ENCODE results near the gene CCDC183. TPM values are rescaled to one million over a fixed set of nuclear protein-coding genes. Genes with fewer than 3 reads are reported as not detected.

Gene CCDC183
- total RNA-seq, 1 experiment from 2014 or later, result 1.1 TPM

GRCh38 chr9:136756134-136756438 lies 40.1 kb upstream of the CCDC183 start:
- no peak overlapping the region for H2AFZ ChIP-seq (ENCODE audit: low read length)
- H3K79me2 ChIP-seq (ENCODE audit: insufficient read depth, low read length), result no peaks in the 10 kb centered on the region
- no peak overlapping the region for H3K18ac ChIP-seq (ENCODE audit: insufficient read length, low read depth, low read length)
- no peaks in the 10 kb centered on the region for H3K27me3 ChIP-seq (ENCODE audit: insufficient read depth, low read length)
- H4K8ac ChIP-seq (replicated peaks; ENCODE audit: insufficient read length, low read depth, low read length), result no peak overlapping the region
- Mint-ChIP-seq H3K4me3 (no peak overlapping the region), H3K36me3 (ENCODE audit: insufficient read depth in 1 of 3, low read depth in 3 of 3) (peaks cover 2 to 15% (median 2%) of the 10 kb centered on the region in 3 experiments; a peak in 6 of 7 replicates), H3K4me1 (peaks cover 8 to 12% of the 10 kb centered on the region in 2 experiments; a peak in 3 of 4 replicates), H3K9me3 (peaks cover 20 to 22% of the 10 kb centered on the region in 2 experiments), H3K27ac (no peak overlapping the region), H3K27me3 (ENCODE audit: low read depth) (peaks cover 15% of the 10 kb centered on the region)
- no peak overlapping the region for H3K4me2 ChIP-seq (ENCODE audit: insufficient read depth, insufficient read length, low read length)
- WGBS (ENCODE audit: extremely low coverage, insufficient read length, low lambda C conversion rate), result no CpG with 5 or more reads among the region's 4 CpGs
- H3K4me1 ChIP-seq (ENCODE audit: insufficient read depth, low read length), result no peaks in the 10 kb centered on the region
- no peak overlapping the region for H3K9ac ChIP-seq (ENCODE audit: extremely low read depth, insufficient read length, low read length)
- no peak overlapping the region for H3K14ac ChIP-seq (ENCODE audit: insufficient read depth, low read length)
- no peak overlapping the region for H4K5ac ChIP-seq (ENCODE audit: insufficient read length, low read depth, low read length)
- no peaks in the 10 kb centered on the region for H3K9me3 ChIP-seq (ENCODE audit: control insufficient read depth, low read depth, low read length)
- TF ChIP-seq, protein P1, sequence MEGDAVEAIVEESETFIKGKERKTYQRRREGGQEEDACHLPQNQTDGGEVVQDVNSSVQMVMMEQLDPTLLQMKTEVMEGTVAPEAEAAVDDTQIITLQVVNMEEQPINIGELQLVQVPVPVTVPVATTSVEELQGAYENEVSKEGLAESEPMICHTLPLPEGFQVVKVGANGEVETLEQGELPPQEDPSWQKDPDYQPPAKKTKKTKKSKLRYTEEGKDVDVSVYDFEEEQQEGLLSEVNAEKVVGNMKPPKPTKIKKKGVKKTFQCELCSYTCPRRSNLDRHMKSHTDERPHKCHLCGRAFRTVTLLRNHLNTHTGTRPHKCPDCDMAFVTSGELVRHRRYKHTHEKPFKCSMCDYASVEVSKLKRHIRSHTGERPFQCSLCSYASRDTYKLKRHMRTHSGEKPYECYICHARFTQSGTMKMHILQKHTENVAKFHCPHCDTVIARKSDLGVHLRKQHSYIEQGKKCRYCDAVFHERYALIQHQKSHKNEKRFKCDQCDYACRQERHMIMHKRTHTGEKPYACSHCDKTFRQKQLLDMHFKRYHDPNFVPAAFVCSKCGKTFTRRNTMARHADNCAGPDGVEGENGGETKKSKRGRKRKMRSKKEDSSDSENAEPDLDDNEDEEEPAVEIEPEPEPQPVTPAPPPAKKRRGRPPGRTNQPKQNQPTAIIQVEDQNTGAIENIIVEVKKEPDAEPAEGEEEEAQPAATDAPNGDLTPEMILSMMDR (conservative IDR thresholded peaks at IDR 0.05), result no peak
- H3T11ph ChIP-seq (ENCODE audit: low read length), result no peak overlapping the region
- no peak overlapping the region for H3K56ac ChIP-seq (ENCODE audit: insufficient read length, low read depth, low read length)
- no peaks in the 10 kb centered on the region for H3K79me1 ChIP-seq (ENCODE audit: insufficient read depth, low read depth, low read length, poor library complexity, severe bottlenecking)
- no peak overlapping the region for H2BK12ac ChIP-seq (ENCODE audit: insufficient read length, low read depth, low read length)
- no peak overlapping the region for H3K27ac ChIP-seq (ENCODE audit: insufficient read length, low read depth, low read length)
- no peaks in the 10 kb centered on the region for H3K23me2 ChIP-seq (ENCODE audit: insufficient read length, low read depth, low read length, poor library complexity, severe bottlenecking)
- H2BK120ac ChIP-seq (ENCODE audit: low read depth, low read length, poor library complexity, severe bottlenecking), result no peak overlapping the region
- H2BK20ac ChIP-seq (ENCODE audit: low read depth, low read length, poor library complexity, severe bottlenecking), result no peak overlapping the region
- no peak for DNase-seq
- H4K91ac ChIP-seq (ENCODE audit: insufficient read length, low read depth, low read length), result no peak overlapping the region
- H2BK5ac ChIP-seq (ENCODE audit: insufficient read length, low read length), result no peak overlapping the region
- no peak overlapping the region for H3K23ac ChIP-seq (ENCODE audit: insufficient read length, low read depth, low read length)
- H4K20me1 ChIP-seq (ENCODE audit: control insufficient read depth, insufficient read depth, insufficient read length), result no peaks in the 10 kb centered on the region
- H2BK15ac ChIP-seq (ENCODE audit: low read depth, low read length), result no peak overlapping the region
- no peak overlapping the region for H2AK5ac ChIP-seq (ENCODE audit: insufficient read length, low read length)
- no peak overlapping the region for H3K4ac ChIP-seq (ENCODE audit: low read depth, low read length)
